HG02571 (cell line): ENCODE results near the gene PRSS2.

Source experiments
- ATAC-seq: cut with Tn5 transposase; IDR thresholded peaks from one replicate; pipeline ENCODE4 v1.9.1; 2021; ENCODE audit warnings: mild to moderate bottlenecking, moderate library complexity; ENCODE audit not compliant: unreplicated experiment

The PRSS2 gene

GRCh38 chr7:142784716-142785115, 13.9 kb downstream of the PRSS2 start:
- ATAC-seq = no peak

GRCh38 chr7:142785841-142786250, 15.1 kb downstream of the PRSS2 start:
- ATAC-seq = no peak

GRCh38 chr7:142787034-142787768, 16.4 kb downstream of the PRSS2 start:
- no peak for ATAC-seq

GRCh38 chr7:142787783-142788182, 17.0 kb downstream of the PRSS2 start:
- no peak for ATAC-seq

- ATAC-seq = no peak
Measured at GRCh38 chr7:142788303-142789289, 17.8 kb downstream of the PRSS2 start.

- ATAC-seq = no peak
Measured at GRCh38 chr7:142789441-142789840, 18.7 kb downstream of the PRSS2 start.

- ATAC-seq = no peak
Measured at GRCh38 chr7:142790056-142790455, 19.3 kb downstream of the PRSS2 start.

GRCh38 chr7:142790555-142790954, 19.8 kb downstream of the PRSS2 start:
- no peak for ATAC-seq

- no peak for ATAC-seq
Measured at GRCh38 chr7:142791502-142791901, 20.7 kb downstream of the PRSS2 start.

GRCh38 chr7:142792129-142792528, 21.4 kb downstream of the PRSS2 start:
- no peak for ATAC-seq

- no peak for ATAC-seq
Measured at GRCh38 chr7:142792593-142792992, 21.8 kb downstream of the PRSS2 start.

GRCh38 chr7:142793156-142793555, 22.4 kb downstream of the PRSS2 start:
- ATAC-seq = no peak

GRCh38 chr7:142795339-142795863, 24.6 kb downstream of the PRSS2 start:
- no peak for ATAC-seq

GRCh38 chr7:142796001-142796500, 25.3 kb downstream of the PRSS2 start:
- no peak for ATAC-seq

GRCh38 chr7:142796501-142797390, 26.0 kb downstream of the PRSS2 start:
- peak; percentile 48 for ATAC-seq

- ATAC-seq = peak; percentile 34
Measured at GRCh38 chr7:142797391-142798377, 26.9 kb downstream of the PRSS2 start.

GRCh38 chr7:142798451-142799436, 28.0 kb downstream of the PRSS2 start:
- no peak for ATAC-seq

- ATAC-seq = no peak
Measured at GRCh38 chr7:142799437-142799835, 28.7 kb downstream of the PRSS2 start.
